ENCODE results near the gene MRPS5.

The MRPS5 gene

GRCh38 chr2:95056461-95057459, 64.8 kb downstream of the MRPS5 start:
- TF ChIP-seq CTCF (IDR thresholded peaks at IDR 0.05), result no peak

- TF ChIP-seq CTCF (IDR thresholded peaks at IDR 0.05), result no peak
These were observed 65.6 kb downstream of the MRPS5 start for GRCh38 chr2:95056044-95056443.

GRCh38 chr2:95055262-95055661, 66.3 kb downstream of the MRPS5 start:
- no peak for TF ChIP-seq CTCF (IDR thresholded peaks at IDR 0.05)

- no peak for TF ChIP-seq CTCF (IDR thresholded peaks at IDR 0.05)
These were observed 67.6 kb downstream of the MRPS5 start for GRCh38 chr2:95054016-95054415.

GRCh38 chr2:95053543-95053942, 68.1 kb downstream of the MRPS5 start:
- no peak for TF ChIP-seq CTCF (IDR thresholded peaks at IDR 0.05)

- TF ChIP-seq CTCF (IDR thresholded peaks at IDR 0.05), result no peak
These were observed 68.7 kb downstream of the MRPS5 start for GRCh38 chr2:95052804-95053479.

- TF ChIP-seq CTCF (IDR thresholded peaks at IDR 0.05), result no peak
These were observed 69.3 kb downstream of the MRPS5 start for GRCh38 chr2:95052307-95052706.

All from LNCAP (cell line).